Measurements from ENCODE around the gene ABCC3. TPM values are rescaled to one million over a fixed set of nuclear protein-coding genes. Genes with fewer than 3 reads are reported as not detected.
A peak's percentile ranks its signal among the peaks of the same experiment; 100 is the strongest.

ABCC3 gene
- total RNA-seq, 4 donors from 2014 or later = 25.8 to 47.5 (median 35.2) TPM

DNA sequence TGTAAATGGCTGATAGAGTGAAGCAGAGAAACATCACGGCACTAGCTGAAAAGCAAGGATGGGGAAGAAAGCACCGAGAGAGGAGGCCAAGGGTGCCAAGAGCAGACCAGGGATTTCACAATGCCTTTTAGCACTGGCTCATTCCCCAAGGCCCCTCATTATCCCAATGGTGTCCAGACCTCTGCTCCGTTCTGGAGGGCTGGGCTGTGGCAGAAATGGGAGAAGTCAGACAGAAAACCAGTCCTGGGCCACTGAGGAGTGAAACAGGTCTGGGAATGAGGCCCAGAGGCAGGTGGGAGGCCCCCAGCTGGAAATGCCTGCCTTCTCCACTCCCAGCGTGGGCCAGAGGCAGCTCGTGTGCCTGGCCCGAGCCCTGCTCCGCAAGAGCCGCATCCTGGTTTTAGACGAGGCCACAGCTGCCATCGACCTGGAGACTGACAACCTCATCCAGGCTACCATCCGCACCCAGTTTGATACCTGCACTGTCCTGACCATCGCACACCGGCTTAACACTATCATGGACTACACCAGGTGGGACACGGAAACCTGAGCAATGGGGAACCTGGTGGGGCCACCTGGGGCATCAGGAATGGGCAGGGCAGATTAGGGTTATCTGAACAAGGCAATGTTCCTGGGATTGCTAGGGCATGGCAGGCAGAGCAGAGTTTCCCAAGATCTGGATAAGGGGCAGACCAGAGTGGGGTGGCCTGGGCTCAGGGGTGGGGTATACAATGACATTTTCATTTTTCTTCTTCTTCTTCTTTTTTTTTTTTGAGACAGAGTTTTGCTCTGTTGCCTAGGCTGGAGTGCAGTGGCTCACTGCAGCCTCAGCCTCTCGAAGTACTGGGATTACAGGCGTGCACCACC is 52.8 kb downstream of the ABCC3 start:
- TF ChIP-seq CTCF (IDR thresholded peaks at IDR 0.05) (no peak), POLR2A (IDR thresholded peaks at IDR 0.05) (no peak)
- H3K4me3 ChIP-seq (ENCODE audit: low read depth, poor library complexity, severe bottlenecking) = no peak overlapping the region
- 85% methylated on average over 10 to 16 of the region's 16 CpGs for WGBS, 2 donors
- intact Hi-C loops (cut with DNase I; ENCODE audit: low total_unique reads) = no loop called here
- DNase-seq (ENCODE audit: low spot score in 2 of 2) = peak in 1 of 2 donors; percentile 82

GRCh38 chr17:50688245-50688644 is 53.6 kb downstream of the ABCC3 start:
- 98 to 100% methylated on average over 3 of the region's 3 CpGs for WGBS, 2 donors
- intact Hi-C loops (cut with DNase I; ENCODE audit: low total_unique reads) = no loop called here
- DNase-seq (ENCODE audit: low spot score in 2 of 2) = peak in 1 of 2 donors; percentile 71
- no peak for TF ChIP-seq POLR2A (IDR thresholded peaks at IDR 0.05)
- no peak for TF ChIP-seq CTCF (IDR thresholded peaks at IDR 0.05)
- H3K4me3 ChIP-seq (ENCODE audit: low read depth, poor library complexity, severe bottlenecking) = no peak overlapping the region

DNA sequence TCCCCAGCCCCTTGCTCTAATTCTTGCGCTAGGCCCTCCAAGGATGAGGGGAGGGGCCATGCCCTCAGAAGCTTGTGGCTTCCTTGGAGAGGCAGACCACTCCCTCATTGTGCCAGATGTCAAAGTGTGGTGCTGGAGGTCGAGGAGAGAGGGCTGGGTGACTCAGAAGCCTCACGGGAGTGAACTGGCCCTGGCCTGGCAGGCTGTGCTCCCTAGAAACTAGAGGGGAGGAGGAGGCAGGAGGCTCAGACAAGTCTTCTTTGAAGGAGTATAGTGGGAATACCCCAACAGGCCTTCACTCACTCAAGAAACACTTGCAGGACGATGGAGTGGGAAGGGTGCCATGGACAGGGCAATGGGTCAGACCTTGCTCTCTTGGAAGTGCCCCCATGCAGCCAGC is 54.6 kb downstream of the ABCC3 start:
- intact Hi-C loops (cut with DNase I; ENCODE audit: low total_unique reads) = no loop called here
- no peak overlapping the region for H3K4me3 ChIP-seq (ENCODE audit: low read depth, poor library complexity, severe bottlenecking)
- 46 to 59% methylated on average over 4 of the region's 4 CpGs for WGBS, 2 donors
- TF ChIP-seq CTCF (IDR thresholded peaks at IDR 0.05) = no peak
- no peak for TF ChIP-seq POLR2A (IDR thresholded peaks at IDR 0.05)
- no peak for DNase-seq (ENCODE audit: low spot score in 2 of 2)

DNA sequence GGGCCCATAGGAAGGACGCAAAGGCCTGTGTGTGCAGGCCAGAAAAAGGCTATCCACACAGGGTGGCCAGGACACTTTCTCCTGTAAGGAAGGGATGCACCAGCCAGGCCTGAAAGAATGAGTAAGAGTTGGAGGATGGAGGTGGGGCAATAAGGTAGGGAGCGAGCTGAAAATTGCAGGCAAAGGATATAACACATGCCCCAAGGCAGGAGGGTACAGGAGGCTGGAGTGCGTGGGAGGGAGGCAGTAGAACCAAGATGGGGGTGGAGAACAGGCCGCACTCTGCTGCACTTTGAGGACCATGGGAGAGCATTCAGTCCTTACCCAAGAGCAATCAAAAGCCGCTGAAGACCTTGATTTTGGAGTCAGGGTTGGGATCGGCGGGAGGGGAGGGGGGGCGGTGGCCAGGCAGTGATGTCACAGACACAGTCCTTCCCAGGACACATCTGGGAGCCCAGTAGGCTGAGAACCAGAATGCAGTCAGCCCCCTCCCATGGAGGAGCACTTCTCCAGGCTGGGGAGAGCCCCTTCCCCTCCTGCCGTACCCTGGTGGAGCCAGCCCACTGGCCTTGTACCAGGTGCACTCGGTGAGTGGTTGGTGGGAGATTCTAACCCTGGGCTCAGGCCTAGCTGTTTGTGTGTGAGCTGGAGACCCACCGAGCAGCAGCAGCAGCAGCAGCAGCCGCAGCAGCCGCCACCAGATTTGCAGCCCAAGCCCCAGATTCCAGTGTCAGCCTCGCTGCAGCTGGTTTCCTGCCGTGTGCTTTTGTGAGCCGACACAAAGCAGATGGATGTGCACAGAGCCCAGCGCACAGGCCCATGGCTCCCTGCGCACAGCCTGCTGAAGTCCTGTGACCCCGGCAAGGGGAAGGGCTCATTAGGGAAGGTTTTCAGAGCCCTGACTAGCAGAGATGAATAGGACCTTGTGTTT is 55.5 kb downstream of the ABCC3 start:
- 86 to 89% methylated on average over 19 of the region's 19 CpGs for WGBS, 2 donors
- no peak overlapping the region for H3K4me3 ChIP-seq (ENCODE audit: low read depth, poor library complexity, severe bottlenecking)
- intact Hi-C loops (cut with DNase I; ENCODE audit: low total_unique reads) = no loop called here
- no peak for TF ChIP-seq POLR2A (IDR thresholded peaks at IDR 0.05)
- TF ChIP-seq CTCF (IDR thresholded peaks at IDR 0.05) = no peak
- DNase-seq (ENCODE audit: low spot score in 2 of 2) = peak in 1 of 2 donors; percentile 74

- TF ChIP-seq POLR2A (IDR thresholded peaks at IDR 0.05) (no peak), CTCF (IDR thresholded peaks at IDR 0.05) (no peak)
- H3K4me3 ChIP-seq (ENCODE audit: low read depth, poor library complexity, severe bottlenecking) = no peak overlapping the region
- no peak for DNase-seq (ENCODE audit: low spot score in 2 of 2)
- 71 to 81% methylated on average over 9 of the region's 9 CpGs for WGBS, 2 donors
- intact Hi-C loops (cut with DNase I; ENCODE audit: low total_unique reads) = no loop called here
Measured at GRCh38 chr17:50690887-50691549, 56.3 kb downstream of the ABCC3 start.

Data from lower leg skin (tissue), 4 donors.